GM12875 (cell line): Measurements from ENCODE around the gene ADGRV1.

Experiments used
- H3K4me3 ChIP-seq: one replicate; pipeline ENCODE4 v1.5.1; 2011; ENCODE audit warnings: low read depth, low read length, control low read depth
- TF ChIP-seq, protein P1 (sequence below): IDR thresholded peaks from 2 replicates; pipeline ENCODE4 v1.5.1; 2011; ENCODE audit warnings: low read depth, mild to moderate bottlenecking, control low read depth, inconsistent platforms, low read length, moderate library complexity, borderline replicate concordance; ENCODE audit not compliant: insufficient read depth

Gene ADGRV1

DNA sequence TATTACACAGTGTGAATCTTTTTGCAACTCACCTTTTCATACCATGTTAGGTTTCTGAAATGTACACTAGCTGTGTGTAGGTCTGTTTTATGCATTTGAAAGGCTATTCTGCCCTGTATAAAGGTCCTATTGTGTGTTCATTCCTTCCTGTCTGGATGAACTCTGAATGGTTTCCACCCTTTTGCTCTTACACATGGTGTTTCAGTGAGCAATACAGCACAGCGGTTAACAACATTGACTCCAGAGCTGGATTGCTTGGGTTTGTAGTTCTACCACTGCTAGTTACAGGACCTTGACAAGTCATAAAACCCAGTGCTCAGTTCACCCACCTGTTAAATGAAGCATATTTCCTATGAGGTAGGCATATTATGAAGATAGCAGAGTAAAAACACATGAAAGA, 331.6 kb downstream of the ADGRV1 start:
- TF ChIP-seq, protein P1, sequence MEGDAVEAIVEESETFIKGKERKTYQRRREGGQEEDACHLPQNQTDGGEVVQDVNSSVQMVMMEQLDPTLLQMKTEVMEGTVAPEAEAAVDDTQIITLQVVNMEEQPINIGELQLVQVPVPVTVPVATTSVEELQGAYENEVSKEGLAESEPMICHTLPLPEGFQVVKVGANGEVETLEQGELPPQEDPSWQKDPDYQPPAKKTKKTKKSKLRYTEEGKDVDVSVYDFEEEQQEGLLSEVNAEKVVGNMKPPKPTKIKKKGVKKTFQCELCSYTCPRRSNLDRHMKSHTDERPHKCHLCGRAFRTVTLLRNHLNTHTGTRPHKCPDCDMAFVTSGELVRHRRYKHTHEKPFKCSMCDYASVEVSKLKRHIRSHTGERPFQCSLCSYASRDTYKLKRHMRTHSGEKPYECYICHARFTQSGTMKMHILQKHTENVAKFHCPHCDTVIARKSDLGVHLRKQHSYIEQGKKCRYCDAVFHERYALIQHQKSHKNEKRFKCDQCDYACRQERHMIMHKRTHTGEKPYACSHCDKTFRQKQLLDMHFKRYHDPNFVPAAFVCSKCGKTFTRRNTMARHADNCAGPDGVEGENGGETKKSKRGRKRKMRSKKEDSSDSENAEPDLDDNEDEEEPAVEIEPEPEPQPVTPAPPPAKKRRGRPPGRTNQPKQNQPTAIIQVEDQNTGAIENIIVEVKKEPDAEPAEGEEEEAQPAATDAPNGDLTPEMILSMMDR, result no peak
- H3K4me3 ChIP-seq, result no peak overlapping the region

- TF ChIP-seq, protein P1, result no peak
- no peak overlapping the region for H3K4me3 ChIP-seq
Observed at GRCh38 chr5:90894866-90895420, 336.3 kb downstream of the ADGRV1 start.

- no peak overlapping the region for H3K4me3 ChIP-seq
- TF ChIP-seq, protein P1, result no peak
Observed at GRCh38 chr5:90897618-90898017, 339.0 kb downstream of the ADGRV1 start.

- TF ChIP-seq, protein P1, result no peak
- no peak overlapping the region for H3K4me3 ChIP-seq
Observed at GRCh38 chr5:90898326-90899013, 339.9 kb downstream of the ADGRV1 start.

DNA sequence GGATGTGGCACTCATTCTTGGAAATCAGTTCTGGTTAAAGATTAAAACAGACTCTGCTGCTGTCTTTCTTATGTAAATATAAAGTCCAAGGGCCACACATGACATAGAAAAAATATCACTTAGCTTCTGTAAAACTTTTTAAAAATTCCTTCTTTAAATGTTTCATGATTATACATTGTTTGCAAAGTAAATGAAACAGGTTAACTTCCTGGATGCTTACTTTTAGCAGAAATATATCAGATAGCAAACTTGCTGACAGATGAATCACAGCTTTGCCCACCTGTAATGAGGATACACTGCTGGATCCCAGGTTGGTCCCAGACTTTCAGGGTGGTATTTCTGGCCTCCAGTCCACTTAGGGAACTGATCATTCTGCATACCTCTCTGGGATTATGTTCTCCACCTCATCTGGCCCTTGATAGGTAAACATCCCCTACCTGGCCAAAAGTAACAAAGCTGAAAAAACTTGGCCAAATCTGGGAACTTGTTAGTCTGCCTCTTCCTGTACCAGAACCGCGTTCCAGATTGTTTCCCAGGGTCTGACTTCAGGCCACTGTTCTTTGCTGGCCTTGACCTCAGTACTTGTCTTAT, 340.5 kb downstream of the ADGRV1 start:
- no peak overlapping the region for H3K4me3 ChIP-seq
- TF ChIP-seq, protein P1, result no peak

- H3K4me3 ChIP-seq, result no peak overlapping the region
- TF ChIP-seq, protein P1, result no peak
Observed at GRCh38 chr5:90901261-90901660, 342.7 kb downstream of the ADGRV1 start.

- TF ChIP-seq, protein P1, result no peak
- H3K4me3 ChIP-seq, result no peak overlapping the region
Observed at GRCh38 chr5:90902170-90902569, 343.6 kb downstream of the ADGRV1 start.
